Measurements from ENCODE around the gene GFPT2.
A peak's percentile ranks its signal among the peaks of the same experiment; 100 is the strongest.

GFPT2 gene

GRCh38 chr5:180360078-180360957 lies 7.2 kb upstream of the GFPT2 start:
- no peak overlapping the region for H3K27ac ChIP-seq (ENCODE audit: low read depth, low read length)
- H3K4me1 ChIP-seq (ENCODE audit: insufficient read depth, low read length): no peaks in the 10 kb centered on the region
- H3K27me3 ChIP-seq (ENCODE audit: control insufficient read depth in 1 of 2, insufficient read depth in 2 of 2, low read length in 2 of 2): peaks cover 0 to 4% of the 10 kb centered on the region in 2 donors
- no peaks in the 10 kb centered on the region for H3K9me3 ChIP-seq (ENCODE audit: low read length)
- no peak overlapping the region for H3K4me3 ChIP-seq (ENCODE audit: low read depth in 1 of 2, low read length in 2 of 2)
- no peak overlapping the region for H3K9ac ChIP-seq (ENCODE audit: low read length)
- H3K36me3 ChIP-seq (ENCODE audit: insufficient read depth, low read length): no peaks in the 10 kb centered on the region

DNA sequence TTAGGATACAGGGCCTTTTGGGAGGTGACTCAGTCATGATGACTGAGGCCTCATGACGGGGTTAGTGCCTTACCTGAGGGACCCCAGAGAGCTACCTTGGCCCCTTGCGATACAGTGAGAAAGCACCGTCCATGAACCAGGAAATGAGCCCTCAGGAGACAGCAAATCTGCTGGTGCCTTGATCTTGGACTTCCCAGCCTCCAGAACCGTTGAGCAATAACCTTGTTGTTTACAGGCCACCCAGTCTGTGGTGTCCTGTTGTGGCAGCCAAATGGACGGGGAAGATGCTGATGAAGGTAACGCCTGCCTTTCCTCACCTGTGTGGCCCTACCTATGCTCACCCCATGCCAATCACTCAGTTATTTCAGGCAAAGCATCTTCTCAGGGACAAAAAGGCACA lies 5.6 kb upstream of the GFPT2 start:
- peaks cover 0 to 16% of the 10 kb centered on the region in 2 donors for H3K27me3 ChIP-seq (ENCODE audit: control insufficient read depth in 1 of 2, insufficient read depth in 2 of 2, low read length in 2 of 2)
- H3K4me1 ChIP-seq (ENCODE audit: insufficient read depth, low read length): no peaks in the 10 kb centered on the region
- H3K36me3 ChIP-seq (ENCODE audit: insufficient read depth, low read length): no peaks in the 10 kb centered on the region
- H3K9ac ChIP-seq (ENCODE audit: low read length): no peak overlapping the region
- no peaks in the 10 kb centered on the region for H3K9me3 ChIP-seq (ENCODE audit: low read length)
- H3K4me3 ChIP-seq (ENCODE audit: low read depth in 1 of 2, low read length in 2 of 2): no peak overlapping the region
- no peak overlapping the region for H3K27ac ChIP-seq (ENCODE audit: low read depth, low read length)

- peaks cover 0 to 21% of the 10 kb centered on the region in 2 donors for H3K27me3 ChIP-seq (ENCODE audit: control insufficient read depth in 1 of 2, insufficient read depth in 2 of 2, low read length in 2 of 2)
- no peak overlapping the region for H3K4me3 ChIP-seq (ENCODE audit: low read depth in 1 of 2, low read length in 2 of 2)
- H3K36me3 ChIP-seq (ENCODE audit: insufficient read depth, low read length): no peaks in the 10 kb centered on the region
- no peak overlapping the region for H3K9ac ChIP-seq (ENCODE audit: low read length)
- no peaks in the 10 kb centered on the region for H3K4me1 ChIP-seq (ENCODE audit: insufficient read depth, low read length)
- no peak overlapping the region for H3K27ac ChIP-seq (ENCODE audit: low read depth, low read length)
- H3K9me3 ChIP-seq (ENCODE audit: low read length): no peaks in the 10 kb centered on the region
Observed at GRCh38 chr5:180358179-180358578, 5.0 kb upstream of the GFPT2 start.

DNA sequence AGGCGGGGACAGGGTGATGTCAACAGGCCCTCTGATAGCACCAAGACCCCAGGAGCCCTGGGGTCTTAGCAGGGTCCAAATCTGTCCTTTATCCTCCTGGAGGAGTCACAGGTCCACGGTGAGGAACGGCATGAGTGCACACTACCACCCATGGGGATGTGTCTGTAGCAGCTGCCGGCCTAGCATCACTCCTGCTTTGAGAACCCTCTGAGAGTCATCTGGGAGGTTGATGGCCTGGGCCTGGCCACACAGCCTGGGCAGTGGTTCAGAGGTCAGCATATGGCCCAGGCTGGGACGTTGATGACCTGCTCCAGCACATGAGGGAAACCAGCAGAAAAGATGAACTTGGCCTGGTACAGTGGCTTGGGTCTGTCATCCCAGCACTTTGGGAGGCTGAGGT lies 1.8 kb upstream of the GFPT2 start:
- Histone ChIP-seq H3K9ac (ENCODE audit: low read length) (no peak overlapping the region), H3K4me1 (ENCODE audit: insufficient read depth, low read length) (no peaks in the 10 kb centered on the region), H3K27ac (ENCODE audit: low read depth, low read length) (no peak overlapping the region), H3K36me3 (ENCODE audit: insufficient read depth, low read length) (no peaks in the 10 kb centered on the region), H3K4me3 (ENCODE audit: low read depth in 1 of 2, low read length in 2 of 2) (no peak overlapping the region), H3K27me3 (ENCODE audit: control insufficient read depth in 1 of 2, insufficient read depth in 2 of 2, low read length in 2 of 2) (peaks cover 0 to 35% of the 10 kb centered on the region in 2 donors), H3K9me3 (ENCODE audit: low read length) (no peaks in the 10 kb centered on the region)

GRCh38 chr5:180353980-180354452 lies 880 bp upstream of the GFPT2 start:
- H3K9ac ChIP-seq (ENCODE audit: low read length): no peak overlapping the region
- no peaks in the 10 kb centered on the region for H3K4me1 ChIP-seq (ENCODE audit: insufficient read depth, low read length)
- no peaks in the 10 kb centered on the region for H3K36me3 ChIP-seq (ENCODE audit: insufficient read depth, low read length)
- no peak overlapping the region for H3K27ac ChIP-seq (ENCODE audit: low read depth, low read length)
- peak overlapping the region; percentile 70 to 71 for H3K4me3 ChIP-seq (ENCODE audit: low read depth in 1 of 2, low read length in 2 of 2)
- no peaks in the 10 kb centered on the region for H3K9me3 ChIP-seq (ENCODE audit: low read length)
- peaks cover 0 to 35% of the 10 kb centered on the region in 2 donors for H3K27me3 ChIP-seq (ENCODE audit: control insufficient read depth in 1 of 2, insufficient read depth in 2 of 2, low read length in 2 of 2)

- H3K4me1 ChIP-seq (ENCODE audit: insufficient read depth, low read length): no peaks in the 10 kb centered on the region
- H3K9me3 ChIP-seq (ENCODE audit: low read length): no peaks in the 10 kb centered on the region
- peaks cover 0 to 35% of the 10 kb centered on the region in 2 donors for H3K27me3 ChIP-seq (ENCODE audit: control insufficient read depth in 1 of 2, insufficient read depth in 2 of 2, low read length in 2 of 2)
- H3K4me3 ChIP-seq (ENCODE audit: low read depth in 1 of 2, low read length in 2 of 2): peak overlapping the region; percentile 70 to 71
- H3K27ac ChIP-seq (ENCODE audit: low read depth, low read length): peak overlapping the region; percentile 52
- H3K36me3 ChIP-seq (ENCODE audit: insufficient read depth, low read length): no peaks in the 10 kb centered on the region
- no peak overlapping the region for H3K9ac ChIP-seq (ENCODE audit: low read length)
Observed at GRCh38 chr5:180352116-180353047, 754 bp downstream of the GFPT2 start.

DNA sequence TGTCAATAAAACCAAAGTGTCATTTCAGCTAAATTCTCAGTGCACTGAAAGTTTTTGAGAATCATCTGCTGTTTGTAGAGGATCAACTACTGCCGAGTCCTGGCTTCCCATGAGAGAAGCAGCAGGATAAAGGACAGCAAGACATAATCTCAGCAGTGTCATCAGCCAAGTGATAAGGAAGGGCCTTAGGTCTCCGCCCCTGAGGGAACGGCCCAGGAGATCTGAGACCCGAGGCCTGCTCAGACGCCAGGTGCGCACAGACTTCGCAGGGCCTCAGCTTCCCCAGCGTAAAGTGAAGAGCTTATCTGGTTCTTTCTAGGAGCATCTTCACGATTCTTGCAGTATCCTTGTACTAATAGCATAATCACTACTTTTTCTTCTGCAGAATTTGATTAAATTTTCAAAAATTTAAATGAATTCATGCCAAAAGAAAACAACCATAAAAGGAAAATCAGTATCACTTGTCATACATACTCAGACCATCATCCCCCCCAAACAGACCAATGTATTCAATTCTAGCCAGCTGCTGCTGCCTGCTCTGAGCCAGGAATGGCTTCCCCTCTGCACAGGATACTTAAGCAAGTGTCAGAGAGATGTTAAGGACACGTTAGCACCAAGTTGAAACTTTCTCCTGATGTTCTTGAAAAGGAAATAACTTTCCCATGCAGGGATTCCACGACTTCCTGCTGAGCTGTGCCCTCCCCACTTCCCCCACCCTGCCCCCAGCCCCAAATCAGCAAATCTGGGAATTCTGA lies 2.2 kb downstream of the GFPT2 start:
- Histone ChIP-seq H3K27me3 (ENCODE audit: control insufficient read depth in 1 of 2, insufficient read depth in 2 of 2, low read length in 2 of 2) (peaks cover 0 to 31% of the 10 kb centered on the region in 2 donors), H3K4me1 (ENCODE audit: insufficient read depth, low read length) (no peaks in the 10 kb centered on the region), H3K9ac (ENCODE audit: low read length) (no peak overlapping the region), H3K27ac (ENCODE audit: low read depth, low read length) (peak overlapping the region; percentile 34), H3K9me3 (ENCODE audit: low read length) (no peaks in the 10 kb centered on the region), H3K4me3 (ENCODE audit: low read depth in 1 of 2, low read length in 2 of 2) (no peak overlapping the region), H3K36me3 (ENCODE audit: insufficient read depth, low read length) (no peaks in the 10 kb centered on the region)

GRCh38 chr5:180350296-180350695 lies 2.8 kb downstream of the GFPT2 start:
- H3K36me3 ChIP-seq (ENCODE audit: insufficient read depth, low read length): no peaks in the 10 kb centered on the region
- no peaks in the 10 kb centered on the region for H3K9me3 ChIP-seq (ENCODE audit: low read length)
- no peak overlapping the region for H3K9ac ChIP-seq (ENCODE audit: low read length)
- no peaks in the 10 kb centered on the region for H3K4me1 ChIP-seq (ENCODE audit: insufficient read depth, low read length)
- H3K27ac ChIP-seq (ENCODE audit: low read depth, low read length): no peak overlapping the region
- H3K4me3 ChIP-seq (ENCODE audit: low read depth in 1 of 2, low read length in 2 of 2): no peak overlapping the region
- peaks cover 0 to 31% of the 10 kb centered on the region in 2 donors for H3K27me3 ChIP-seq (ENCODE audit: control insufficient read depth in 1 of 2, insufficient read depth in 2 of 2, low read length in 2 of 2)

DNA sequence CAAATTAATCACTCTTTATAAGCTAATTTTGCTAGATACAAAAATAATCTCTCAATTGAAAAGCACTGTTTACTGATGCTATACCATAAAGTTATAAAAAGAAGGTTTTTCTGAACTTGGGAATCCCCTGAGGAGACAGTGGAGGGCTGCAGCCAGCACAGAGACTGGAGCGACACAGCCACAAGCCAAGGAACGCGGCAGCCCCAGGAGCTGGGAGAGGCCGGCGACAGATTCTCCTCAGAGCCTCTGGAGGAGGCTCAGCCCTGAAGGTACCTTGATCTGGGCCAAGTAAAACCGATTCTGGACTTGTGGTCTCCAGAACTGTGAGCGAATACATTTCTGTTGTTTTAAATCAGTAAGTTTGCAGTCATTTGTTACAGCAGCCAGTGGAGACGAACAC lies 3.7 kb downstream of the GFPT2 start:
- H3K9ac ChIP-seq (ENCODE audit: low read length): no peak overlapping the region
- no peaks in the 10 kb centered on the region for H3K9me3 ChIP-seq (ENCODE audit: low read length)
- peaks cover 0 to 24% of the 10 kb centered on the region in 2 donors for H3K27me3 ChIP-seq (ENCODE audit: control insufficient read depth in 1 of 2, insufficient read depth in 2 of 2, low read length in 2 of 2)
- H3K27ac ChIP-seq (ENCODE audit: low read depth, low read length): no peak overlapping the region
- H3K4me3 ChIP-seq (ENCODE audit: low read depth in 1 of 2, low read length in 2 of 2): no peak overlapping the region
- no peaks in the 10 kb centered on the region for H3K36me3 ChIP-seq (ENCODE audit: insufficient read depth, low read length)
- H3K4me1 ChIP-seq (ENCODE audit: insufficient read depth, low read length): peaks cover 6% of the 10 kb centered on the region

- Histone ChIP-seq H3K36me3 (ENCODE audit: insufficient read depth, low read length) (no peaks in the 10 kb centered on the region), H3K4me3 (ENCODE audit: low read depth in 1 of 2, low read length in 2 of 2) (no peak overlapping the region), H3K9ac (ENCODE audit: low read length) (no peak overlapping the region), H3K27me3 (ENCODE audit: control insufficient read depth in 1 of 2, insufficient read depth in 2 of 2, low read length in 2 of 2) (peaks cover 0 to 15% of the 10 kb centered on the region in 2 donors), H3K27ac (ENCODE audit: low read depth, low read length) (no peak overlapping the region), H3K4me1 (ENCODE audit: insufficient read depth, low read length) (peaks cover 16% of the 10 kb centered on the region), H3K9me3 (ENCODE audit: low read length) (no peaks in the 10 kb centered on the region)
Observed at GRCh38 chr5:180348336-180348735, 4.8 kb downstream of the GFPT2 start.

DNA sequence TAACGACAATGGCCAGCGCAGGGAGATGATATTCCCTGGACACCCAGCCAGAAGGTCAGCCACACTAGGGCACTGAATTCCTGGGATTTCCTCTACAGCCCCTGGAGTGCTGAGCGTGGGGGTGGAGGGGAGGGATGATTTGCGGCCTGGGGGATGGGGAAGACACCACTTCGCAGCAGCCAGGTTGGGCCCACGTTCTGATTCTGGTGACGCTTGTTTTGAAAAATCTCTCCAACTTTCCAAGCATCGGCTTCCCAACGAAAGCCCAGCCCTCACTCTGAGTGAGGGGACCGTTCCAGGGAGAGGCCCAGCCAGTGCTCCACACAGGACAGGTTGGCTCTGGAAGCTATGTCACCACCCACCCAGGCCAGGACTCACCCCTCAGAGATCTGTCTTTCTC lies 5.4 kb downstream of the GFPT2 start:
- Histone ChIP-seq H3K36me3 (ENCODE audit: insufficient read depth, low read length) (no peaks in the 10 kb centered on the region), H3K27me3 (ENCODE audit: control insufficient read depth in 1 of 2, insufficient read depth in 2 of 2, low read length in 2 of 2) (peaks cover 0 to 9% of the 10 kb centered on the region in 2 donors), H3K9me3 (ENCODE audit: low read length) (no peaks in the 10 kb centered on the region), H3K27ac (ENCODE audit: low read depth, low read length) (no peak overlapping the region), H3K4me1 (ENCODE audit: insufficient read depth, low read length) (peaks cover 18% of the 10 kb centered on the region), H3K4me3 (ENCODE audit: low read depth in 1 of 2, low read length in 2 of 2) (no peak overlapping the region), H3K9ac (ENCODE audit: low read length) (no peak overlapping the region)

All from muscle layer of colon (tissue), 2 donors.